Adipose tissue (tissue), 3 donors: ENCODE data around the gene CHD2. TPM values are rescaled to one million over a fixed set of nuclear protein-coding genes. Genes with fewer than 3 reads are reported as not detected.
A peak's percentile ranks its signal among the peaks of the same experiment; 100 is the strongest.
"Not testable (repeated sequence)": the region's sequence is repeated elsewhere in the genome, so short reads cannot be mapped to it uniquely, and the experiment has no call there.

Source experiments
- H3K27ac ChIP-seq: one replicate; pipeline ENCODE4 v1.5.1; 2013; ENCODE audit warnings: low read depth, low read length
- WGBS, 3 donors: extraction: QIAGEN DNeasy Blood & Tissue Kit; methylation state at CpG; one replicate each; pipeline ENCODE4 v1.1.7; 2013; 5-methylcytosine and 5-hydroxymethylcytosine counted together
- polyA plus RNA-seq, 3 donors: library from polyadenylated mRNA; stranded (reverse); fragments of 200-250 nt; gene quantifications; one replicate each; pipeline ENCODE4 v1.2.3, GENCODE V29; 2013
- donor health status: healthy with polysubstance abuse.
- donor health status: Bipolar disorder and iron deficiency.
- donor health status: healthy.

Gene CHD2
- polyA plus RNA-seq, result 10 to 100 TPM; 12.5 to 38.1 (median 32.6) TPM

DNA sequence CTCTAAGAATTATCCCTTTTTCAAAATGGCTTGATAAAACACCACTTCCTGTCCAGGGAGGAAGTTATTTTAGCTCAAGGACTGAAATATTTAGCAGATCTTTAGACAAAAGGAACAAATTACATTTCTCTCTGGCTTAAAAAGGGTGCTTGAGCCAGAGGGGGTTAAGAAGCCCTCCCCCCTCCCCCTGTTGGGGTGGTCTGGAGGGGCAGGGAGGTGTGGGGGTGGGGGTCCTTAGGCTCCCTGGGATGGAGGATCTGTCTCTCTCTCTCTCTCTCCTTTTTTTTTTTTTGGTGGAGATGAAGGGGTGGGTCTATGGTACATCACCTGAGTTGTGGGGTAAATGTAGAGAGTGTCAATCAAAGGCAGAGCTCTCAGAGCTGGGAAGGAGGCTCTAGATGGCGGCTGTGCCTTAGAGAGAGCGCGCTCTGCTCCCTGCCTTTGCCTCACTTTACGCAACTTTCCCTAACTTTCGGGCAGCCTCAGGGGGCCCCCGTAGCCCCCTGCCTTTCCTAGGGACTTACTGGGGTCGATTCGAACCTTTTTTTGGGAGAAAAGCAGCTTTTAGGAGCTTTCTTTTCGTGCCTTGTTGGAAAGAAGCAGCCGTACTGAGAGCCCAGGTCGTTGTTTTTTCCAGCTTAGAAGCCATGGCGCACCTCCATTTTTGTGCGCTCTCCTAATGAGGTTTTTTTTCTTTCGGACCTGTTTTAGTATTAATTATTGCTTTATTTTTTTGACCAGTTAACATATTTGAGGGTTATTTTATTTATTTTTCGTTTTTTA lies at the start of gene CHD2:
TSS of gene CHD2 (plus strand) at position 377 of the 783 bp plus-strand sequence. CDS start 914 bp downstream, outside the sequence.
- WGBS, 3 donors, result 0 to 1% (median 0%) methylated on average over 15 of the region's 15 CpGs
- H3K27ac ChIP-seq, result peak within 1 kb of the TSS; percentile 94

DNA sequence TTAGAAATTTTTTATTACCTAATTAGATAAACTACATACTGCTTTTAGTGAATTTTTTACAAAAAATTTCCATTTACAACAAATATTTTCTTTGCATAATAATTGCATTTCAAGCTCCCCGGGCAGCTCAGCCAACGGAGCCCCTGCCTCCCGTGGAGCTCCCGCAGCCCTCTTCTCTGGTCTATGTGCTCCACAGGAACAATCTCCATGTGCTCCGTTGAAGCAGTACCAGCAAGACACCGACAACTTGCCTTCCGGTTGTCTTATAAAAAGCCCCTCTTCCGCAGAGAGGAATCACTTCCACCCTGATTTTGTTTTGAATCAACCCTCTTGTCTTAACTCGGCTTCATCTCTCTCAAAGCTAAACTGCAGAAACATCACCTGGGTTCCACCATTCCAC lies 46.9 kb upstream of the CHD2 start:
- 70 to 82% (median 77%) methylated on average over 9 of the region's 9 CpGs for WGBS, 3 donors
- H3K27ac ChIP-seq, result no peak overlapping the region

DNA sequence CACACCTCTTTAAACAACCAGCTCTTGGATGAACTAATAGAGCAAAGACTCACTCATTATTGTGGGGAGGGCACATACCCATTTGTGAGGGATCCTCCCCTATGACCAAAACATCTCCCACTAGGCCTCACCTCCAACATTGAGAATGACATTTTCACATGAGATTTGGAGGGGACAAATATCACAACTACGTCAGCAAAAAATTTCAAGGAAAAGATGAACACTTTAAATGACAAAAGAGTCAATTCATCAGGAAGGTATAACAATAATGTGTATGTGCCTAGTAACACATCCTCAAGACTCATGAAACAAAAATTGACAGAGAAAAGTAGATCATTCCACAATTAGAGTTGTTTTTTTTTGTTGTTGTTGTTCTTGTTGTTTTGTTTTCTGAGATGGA lies 38.4 kb upstream of the CHD2 start:
- WGBS, 3 donors, result 97 to 100% (median 97%) methylated on average over 1 of the region's 1 CpG
- H3K27ac ChIP-seq, result no peak overlapping the region

GRCh38 chr15:92864127-92864814 lies 35.9 kb upstream of the CHD2 start:
- no peak overlapping the region for H3K27ac ChIP-seq
- 89 to 96% (median 93%) methylated on average over 1 of the region's 1 CpG for WGBS, 3 donors

DNA sequence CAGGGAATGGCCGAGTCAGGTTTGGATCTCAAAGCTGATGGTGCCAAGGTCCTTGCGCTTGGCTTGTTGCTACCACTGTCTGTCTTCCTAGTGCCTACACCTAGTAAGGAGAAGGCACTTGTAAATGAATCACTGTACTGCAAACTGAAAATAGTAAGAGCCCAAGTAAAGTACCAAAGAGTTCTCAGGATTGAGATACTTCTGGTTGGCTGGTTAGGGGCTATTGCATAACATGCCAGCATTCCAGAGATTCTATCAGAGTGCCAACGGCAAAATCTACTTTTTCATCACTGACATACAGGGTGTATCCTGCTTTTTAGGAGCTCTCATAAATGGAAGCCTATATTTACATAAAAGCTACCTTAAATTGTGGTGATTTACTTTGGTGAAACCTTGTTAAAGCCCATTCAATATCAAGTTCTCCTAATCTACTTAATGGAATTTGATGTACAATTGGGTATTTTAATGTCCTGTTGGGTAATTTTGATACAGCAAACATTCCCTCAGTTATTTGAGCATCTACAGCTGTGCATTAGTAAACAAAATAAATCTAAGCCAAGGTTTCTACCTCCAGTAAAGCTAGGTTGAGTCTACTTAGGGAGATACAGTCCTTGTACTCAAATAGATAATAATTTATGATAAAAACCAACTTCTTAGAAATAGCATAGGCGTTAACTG lies 30.7 kb upstream of the CHD2 start:
- 65 to 83% (median 83%) methylated on average over 4 of the region's 4 CpGs for WGBS, 3 donors
- no peak overlapping the region for H3K27ac ChIP-seq

GRCh38 chr15:92870010-92870591 lies 30.0 kb upstream of the CHD2 start:
- no peak overlapping the region for H3K27ac ChIP-seq
- 44 to 63% (median 55%) methylated on average over 9 of the region's 9 CpGs for WGBS, 3 donors

- not testable (repeated sequence) for H3K27ac ChIP-seq
- 96 to 100% (median 98%) methylated on average over 6 of the region's 6 CpGs for WGBS, 3 donors
These were observed 27.2 kb upstream of the CHD2 start for GRCh38 chr15:92872967-92873366.

- WGBS, 3 donors, result 92 to 95% (median 94%) methylated on average over 5 of the region's 5 CpGs
These were observed 23.1 kb upstream of the CHD2 start for GRCh38 chr15:92877000-92877399.

GRCh38 chr15:92877416-92877815 lies 22.7 kb upstream of the CHD2 start:
- WGBS, 3 donors, result 75 to 96% (median 85%) methylated on average over 2 of the region's 2 CpGs
- no peak overlapping the region for H3K27ac ChIP-seq

More at GRCh38 chr15:92877000-92877399, 23.1 kb upstream of the CHD2 start:
- H3K27ac ChIP-seq, result no peak overlapping the region

- 32 to 79% (median 76%) methylated on average over 5 of the region's 5 CpGs for WGBS, 3 donors
These were observed 21.5 kb upstream of the CHD2 start for GRCh38 chr15:92878593-92879053.

DNA sequence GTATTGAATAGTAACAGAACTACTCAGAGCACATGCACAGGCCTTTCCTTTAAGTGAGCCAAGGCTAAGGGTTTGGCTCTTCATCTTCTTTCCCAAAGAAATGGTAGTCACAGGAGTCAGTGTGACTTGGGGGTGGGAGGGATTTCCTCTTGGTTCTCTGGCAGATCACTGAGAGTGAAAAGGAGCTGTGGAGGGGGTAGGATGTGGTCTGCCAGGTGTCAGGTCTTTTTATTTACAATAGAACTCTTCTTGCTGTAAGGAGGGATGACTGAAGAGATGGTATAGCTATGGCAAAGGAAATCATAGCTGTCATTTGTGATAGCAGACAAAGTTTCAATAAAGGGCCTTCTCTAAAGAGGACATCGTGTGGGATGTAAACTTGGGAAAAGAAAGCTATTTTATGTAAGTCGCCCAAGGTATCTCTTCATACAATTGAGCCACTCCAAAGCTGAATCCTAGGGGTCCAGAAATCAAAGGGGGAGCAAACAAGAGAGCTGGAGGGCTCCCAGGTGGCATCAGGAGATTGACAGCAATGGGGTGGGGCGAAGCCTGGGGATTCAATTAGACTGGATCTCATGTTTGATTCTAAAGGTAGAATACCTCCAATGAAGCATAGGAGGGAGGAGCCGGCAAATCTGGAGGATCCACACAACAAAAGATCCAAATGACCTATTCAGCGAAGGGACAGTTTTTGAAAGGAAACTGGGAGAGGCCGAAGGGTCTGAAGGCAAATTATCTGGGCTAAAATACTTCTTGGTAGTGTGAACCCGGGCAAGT lies 20.0 kb upstream of the CHD2 start:
- H3K27ac ChIP-seq, result no peak overlapping the region
- 96 to 98% (median 96%) methylated on average over 7 of the region's 7 CpGs for WGBS, 3 donors

More at GRCh38 chr15:92878593-92879053, 21.5 kb upstream of the CHD2 start:
- no peak overlapping the region for H3K27ac ChIP-seq

DNA sequence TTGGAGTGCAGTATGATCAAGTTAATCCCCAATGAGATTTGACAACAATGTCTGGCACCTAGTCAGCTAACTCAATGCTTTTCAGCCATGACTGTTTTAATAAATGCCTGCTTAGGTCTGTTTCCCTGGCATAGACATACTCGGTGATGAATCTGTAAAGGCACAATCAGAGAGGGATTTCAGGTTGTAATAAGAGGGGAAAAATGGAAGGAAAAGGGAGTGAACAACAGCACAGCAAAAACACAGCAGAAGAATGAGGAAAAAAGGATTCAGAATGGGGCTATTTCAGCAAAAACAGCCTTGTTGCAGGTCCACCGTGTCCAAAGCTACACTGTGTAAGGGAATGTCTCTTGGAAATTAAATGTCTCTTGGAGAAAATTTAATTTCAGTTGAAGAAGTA lies 19.3 kb upstream of the CHD2 start:
- H3K27ac ChIP-seq, result no peak overlapping the region
- 29 to 43% (median 38%) methylated on average over 2 of the region's 2 CpGs for WGBS, 3 donors

- WGBS, 3 donors, result 12 to 21% (median 17%) methylated on average over 7 of the region's 7 CpGs
- H3K27ac ChIP-seq, result no peak overlapping the region
These were observed 18.8 kb upstream of the CHD2 start for GRCh38 chr15:92881211-92881754.

- H3K27ac ChIP-seq, result peak overlapping the region; percentile 35
- 5 to 10% (median 7%) methylated on average over 36 to 41 of the region's 41 CpGs for WGBS, 3 donors
These were observed 18.1 kb upstream of the CHD2 start for GRCh38 chr15:92881802-92882696.

DNA sequence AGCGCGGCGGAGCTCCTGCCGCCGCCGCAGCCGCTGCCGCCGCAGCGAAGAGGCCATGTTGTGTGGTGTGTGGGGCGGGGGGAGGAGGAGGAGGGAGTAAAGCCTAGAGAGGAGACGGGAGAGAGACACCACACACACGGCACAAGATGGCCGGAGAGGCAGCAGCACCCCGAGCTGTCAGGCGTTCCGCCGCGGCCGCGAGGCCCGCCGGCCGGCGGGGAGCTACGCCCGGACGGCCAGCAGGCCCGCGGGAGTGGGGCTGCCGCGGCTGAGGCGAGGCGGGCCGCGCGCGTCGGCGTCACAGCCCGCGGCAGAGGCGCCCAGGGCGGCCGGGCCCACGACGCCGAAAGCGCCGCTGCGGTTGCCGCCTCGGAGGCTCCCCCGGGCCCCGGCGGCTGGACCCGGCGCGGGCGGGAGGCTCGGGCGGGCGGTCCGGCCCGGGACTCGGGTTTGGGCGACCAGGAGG lies 17.4 kb upstream of the CHD2 start:
- 0 to 2% (median 1%) methylated on average over 10 to 67 of the region's 67 CpGs for WGBS, 3 donors
- peak overlapping the region; percentile 97 for H3K27ac ChIP-seq

DNA sequence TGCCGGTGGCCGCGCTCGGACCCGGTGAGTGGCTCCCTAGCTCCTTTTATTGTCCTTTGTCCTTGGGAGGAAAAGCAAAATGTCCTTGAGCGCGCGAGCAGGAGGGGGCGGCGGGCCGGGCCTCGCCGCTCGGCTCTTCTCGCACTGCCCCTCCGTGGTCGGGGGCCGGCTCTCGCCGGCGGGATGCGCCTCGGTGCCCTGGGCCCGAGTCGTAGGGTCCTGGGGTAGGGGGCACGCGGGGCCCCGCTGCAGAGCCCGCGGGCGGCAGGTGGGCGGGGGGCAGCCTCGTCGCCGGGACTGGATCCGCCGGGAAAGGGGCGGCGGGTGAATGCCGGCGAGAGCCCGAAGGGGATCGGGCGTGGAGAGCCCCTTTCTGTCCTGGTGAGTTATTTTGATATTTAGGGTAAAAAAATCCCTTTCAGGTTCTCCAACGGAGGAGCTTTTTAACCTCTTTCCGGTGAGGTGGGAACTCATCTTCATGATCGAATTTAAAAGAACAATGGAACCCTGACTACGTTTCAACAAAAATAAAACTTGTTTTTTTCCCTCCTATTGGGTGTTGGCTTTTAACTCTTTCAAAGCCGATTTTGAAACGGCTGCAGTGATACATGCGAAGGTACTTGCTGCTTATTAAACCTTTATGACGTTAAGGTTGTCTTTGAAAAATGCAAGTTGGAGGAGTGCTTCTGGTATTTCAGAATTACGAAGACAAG lies 16.8 kb upstream of the CHD2 start:
- peak overlapping the region; percentile 97 for H3K27ac ChIP-seq
- 1% methylated on average over 45 to 53 of the region's 53 CpGs for WGBS, 3 donors
